ENCODE results near the gene ABRAXAS1. TPM values are rescaled to one million over a fixed set of nuclear protein-coding genes. Genes with fewer than 3 reads are reported as not detected.
A peak's percentile ranks its signal among the peaks of the same experiment; 100 is the strongest.

Gene ABRAXAS1
- total and polyA plus RNA-seq, 2 of the 13 experiments (the other 11 are each of a cell fraction or from before 2014, with no cell fraction given): 14.1 to 14.7 TPM

GRCh38 chr4:83455281-83456183 is 29.4 kb downstream of the ABRAXAS1 start, which contains the start of the genes HELQ and MRPS18C (continued):
- TF ChIP-seq CREB3 (CRISPR knock-in tag; IDR thresholded peaks at IDR 0.05) (0 out of 2 replicates have a peak, but pooled peaks have one; percentile 51), PHF5A (CRISPR knock-in tag; IDR thresholded peaks at IDR 0.05; ENCODE audit: low read depth, unreplicated experiment) (peak; percentile 85), ZNF124 (CRISPR knock-in tag; IDR thresholded peaks at IDR 0.05) (peak; percentile 92), SATB2 (CRISPR knock-in tag; IDR thresholded peaks at IDR 0.05) (peak; percentile 51; the same call in 1 of the 2 replicates), SNAPC2 (CRISPR knock-in tag; IDR thresholded peaks at IDR 0.05) (peak; percentile 93), ATF7 (IDR thresholded peaks at IDR 0.05) (no peak), ATF7 (CRISPR knock-in tag; IDR thresholded peaks at IDR 0.05) (peak; percentile 43; the same call in 1 of the 2 replicates), KLF12 (CRISPR knock-in tag; IDR thresholded peaks at IDR 0.05; ENCODE audit: borderline replicate concordance) (peak; percentile 74; the same call in 1 of the 2 replicates), TP53 (CRISPR knock-in tag; conservative IDR thresholded peaks at IDR 0.05) (peak; percentile 86; the same call in 1 of the 2 replicates), TCF12 (IDR thresholded peaks at IDR 0.05) (no peak), TCF12 (CRISPR knock-in tag; IDR thresholded peaks at IDR 0.05) (no peak), NFKB2 (CRISPR knock-in tag; IDR thresholded peaks at IDR 0.05; ENCODE audit: borderline replicate concordance) (peak; percentile 27; the same call in 1 of the 2 replicates), IKZF1 (IDR thresholded peaks at IDR 0.05) (no peak), E2F1 (CRISPR knock-in tag; IDR thresholded peaks at IDR 0.05) (no peak), ATM (IDR thresholded peaks at IDR 0.05; ENCODE audit: borderline replicate concordance) (no peak), ZBTB26 (CRISPR knock-in tag; IDR thresholded peaks at IDR 0.05; ENCODE audit: borderline replicate concordance) (peak; percentile 52), PLSCR1 (CRISPR knock-in tag; IDR thresholded peaks at IDR 0.05; ENCODE audit: borderline replicate concordance) (no peak), SOX6 (IDR thresholded peaks at IDR 0.05) (no peak), SOX6 (CRISPR knock-in tag; IDR thresholded peaks at IDR 0.05) (peak; percentile 64; the same call in 1 of the 2 replicates), HNF1B (CRISPR knock-in tag; IDR thresholded peaks at IDR 0.05) (peak; percentile 90), ARID2 (CRISPR knock-in tag; IDR thresholded peaks at IDR 0.05; ENCODE audit: borderline replicate concordance) (peak; percentile 90), ZNF839 (CRISPR knock-in tag; IDR thresholded peaks at IDR 0.05; ENCODE audit: borderline replicate concordance) (0 out of 2 replicates have a peak, but pooled peaks have one; percentile 31), HOXD1 (CRISPR knock-in tag; IDR thresholded peaks at IDR 0.05) (peak; percentile 45; the same call in 1 of the 2 replicates)

Measured in HepG2 (cell line).